GM18861 (cell line): ENCODE results near the gene CIAO2B.

ENCODE experiments used
- ATAC-seq: cut with Tn5 transposase; IDR thresholded peaks from one replicate; pipeline ENCODE4 v1.9.1; 2021; ENCODE audit not compliant: unreplicated experiment

Gene CIAO2B

GRCh38 chr16:66888647-66889615, 45.3 kb downstream of the CIAO2B start:
- no peak for ATAC-seq

- no peak for ATAC-seq
These were observed 47.3 kb downstream of the CIAO2B start for GRCh38 chr16:66886914-66887313.

- no peak for ATAC-seq
These were observed 47.9 kb downstream of the CIAO2B start for GRCh38 chr16:66886321-66886720.

GRCh38 chr16:66885491-66885890, 48.7 kb downstream of the CIAO2B start:
- no peak for ATAC-seq

GRCh38 chr16:66882702-66883101, 51.5 kb downstream of the CIAO2B start:
- no peak for ATAC-seq
